Measurements from ENCODE around the gene ITPKA.
A peak's percentile ranks its signal among the peaks of the same experiment; 100 is the strongest.
"Not testable (repeated sequence)": the region's sequence is repeated elsewhere in the genome, so short reads cannot be mapped to it uniquely, and the experiment has no call there.

The ITPKA gene

GRCh38 chr15:41493205-41493901 lies at the start of gene ITPKA:
ITPKA (plus strand) TSS chr15:41493874; CDS start chr15:41493928, 54 bp downstream.
- peak; percentile 89 for DNase-seq

DNA sequence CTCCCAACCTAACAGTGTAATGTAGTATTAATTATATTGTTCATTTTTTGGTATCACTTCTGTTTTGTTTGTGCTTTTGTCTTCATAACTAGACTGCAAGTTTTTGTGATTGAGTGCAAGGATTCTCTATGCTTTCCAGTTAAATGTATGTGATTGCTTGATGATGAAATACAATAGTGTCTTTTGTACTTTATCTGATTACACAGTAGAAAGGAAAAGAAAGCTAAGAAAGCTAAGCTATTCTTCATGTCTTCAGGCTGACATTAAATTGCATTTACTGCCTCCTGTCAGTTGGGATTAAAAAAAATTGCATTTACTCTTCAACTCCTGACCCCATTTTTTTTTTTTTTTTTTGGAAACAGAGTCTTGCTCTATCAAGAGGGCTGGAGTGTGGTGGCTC lies 48.3 kb upstream of the ITPKA start:
- DNase-seq: no peak

DNA sequence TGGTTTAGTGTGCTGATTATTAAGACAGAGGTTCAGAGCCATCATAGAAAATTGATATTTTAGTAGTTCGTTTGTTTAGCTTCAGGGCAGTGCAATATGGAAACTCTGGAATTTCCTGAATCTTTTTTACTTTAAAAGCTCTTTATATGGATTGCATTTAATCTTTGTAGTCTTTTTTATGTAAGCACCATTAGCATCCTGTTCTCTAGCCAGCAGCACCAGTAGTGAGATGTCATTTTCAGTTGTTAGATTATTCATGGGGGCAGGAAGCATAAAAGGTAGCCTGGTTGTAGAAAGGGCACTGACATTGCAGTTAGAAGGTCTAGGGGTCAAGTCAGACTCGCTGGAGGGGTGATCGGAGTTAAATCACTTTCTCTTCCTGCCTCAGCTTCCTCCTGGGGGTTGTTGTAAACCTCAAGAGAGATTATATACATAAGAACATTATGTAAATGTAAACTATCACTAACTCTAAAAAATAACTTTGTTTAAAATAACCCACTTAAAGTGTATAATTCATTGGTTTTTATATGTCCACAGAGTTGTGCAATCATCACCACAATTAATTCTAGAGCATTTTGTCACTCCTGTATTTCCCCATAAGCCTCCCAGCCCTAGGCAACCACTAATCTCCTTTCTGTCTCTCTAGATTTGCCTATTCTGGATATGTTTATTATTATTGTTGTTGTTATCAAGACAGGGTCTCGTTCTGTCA lies 31.4 kb upstream of the ITPKA start:
- DNase-seq: no peak

DNA sequence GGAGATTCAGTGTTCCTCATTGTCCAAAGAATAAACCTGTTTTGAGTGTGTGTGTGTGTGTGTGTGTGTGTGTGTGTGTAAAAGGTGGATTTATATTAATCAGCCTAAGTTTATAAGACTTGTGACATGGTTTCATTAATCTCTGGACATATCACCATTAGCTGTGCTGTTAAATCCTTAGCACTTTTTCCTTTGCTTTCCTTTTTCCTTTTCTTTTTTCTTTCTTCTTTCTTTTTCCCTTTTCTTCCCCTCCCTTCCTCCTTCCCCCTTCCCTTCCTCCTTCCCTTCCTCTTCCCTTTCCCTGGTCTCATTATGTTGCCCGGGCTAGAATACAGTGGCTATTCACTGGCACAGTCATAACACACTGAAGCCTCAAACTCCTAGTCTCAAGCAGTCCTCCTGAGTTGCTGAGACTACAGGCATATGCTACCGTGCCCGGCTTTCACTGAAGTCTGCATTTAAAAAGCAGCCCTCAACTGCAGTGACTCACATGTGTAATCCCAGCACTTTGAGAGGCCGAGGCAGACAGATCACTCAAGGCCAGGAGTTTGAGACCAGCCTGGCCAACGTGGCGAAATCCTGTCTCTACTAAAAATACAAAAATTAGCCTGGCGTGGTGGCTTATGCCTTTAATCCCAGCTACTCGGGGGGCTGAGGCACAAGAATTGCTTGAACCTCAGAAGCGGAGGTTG lies 28.6 kb upstream of the ITPKA start:
- DNase-seq: peak; percentile 20

GRCh38 chr15:41465822-41466421 lies 27.8 kb upstream of the ITPKA start:
- DNase-seq: peak; percentile 71

- DNase-seq: no peak
Observed at GRCh38 chr15:41466711-41467110, 27.0 kb upstream of the ITPKA start.

- not testable (repeated sequence) for DNase-seq
Observed at GRCh38 chr15:41469644-41470043, 24.0 kb upstream of the ITPKA start.

- no peak for DNase-seq
Observed at GRCh38 chr15:41473418-41473817, 20.3 kb upstream of the ITPKA start.

DNA sequence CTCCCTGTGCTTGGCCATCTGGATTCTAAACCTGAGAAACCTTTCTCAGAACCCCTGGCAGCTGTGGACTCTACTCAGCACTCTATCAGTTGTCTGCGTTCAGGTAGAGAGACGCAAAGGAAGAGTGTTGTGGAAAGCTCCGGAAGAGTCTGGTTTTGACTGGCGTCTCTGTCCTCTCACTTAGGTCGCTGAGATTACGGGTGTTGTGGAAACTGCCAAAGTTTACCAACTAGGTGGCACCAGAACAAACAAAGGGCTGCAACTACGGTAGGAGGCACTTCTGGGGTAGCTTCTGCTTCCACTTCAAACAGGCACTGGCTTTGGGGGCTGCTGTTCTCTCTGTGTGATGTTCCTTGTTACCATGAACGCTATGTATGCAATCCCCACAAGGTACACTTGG lies 19.2 kb upstream of the ITPKA start:
- DNase-seq: peak; percentile 49

GRCh38 chr15:41474941-41475340 lies 18.7 kb upstream of the ITPKA start:
- peak; percentile 70 for DNase-seq

DNA sequence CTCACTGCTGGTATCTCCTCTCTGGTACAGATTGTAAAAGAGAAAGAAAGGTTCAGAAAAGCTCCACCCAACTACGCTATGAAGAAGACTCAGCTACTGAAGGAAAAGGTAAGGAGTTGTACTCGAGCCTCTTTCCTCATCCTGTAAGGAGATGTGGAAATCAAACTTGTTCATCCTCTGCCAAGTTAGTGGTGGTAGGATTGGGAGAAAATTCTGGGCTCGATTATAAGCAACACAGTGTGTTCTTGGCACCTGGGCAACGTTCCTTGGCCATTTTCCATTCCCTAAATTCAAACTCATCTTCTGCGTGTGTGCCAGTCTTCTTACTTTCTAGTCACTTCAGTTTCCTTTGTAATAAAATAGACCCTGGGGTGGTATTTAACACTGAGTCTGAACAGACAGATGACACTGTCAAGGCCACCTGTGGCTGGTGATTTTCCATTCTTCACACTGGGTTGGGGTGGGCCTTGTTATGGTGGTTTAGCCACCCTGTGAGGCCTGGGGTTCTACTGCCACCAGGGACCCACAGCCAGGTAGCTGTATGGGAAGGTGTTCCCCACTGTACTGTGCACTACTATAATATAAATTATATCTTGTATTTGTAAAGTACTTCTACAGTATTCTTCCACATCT lies 17.1 kb upstream of the ITPKA start:
- no peak for DNase-seq

- no peak for DNase-seq
Observed at GRCh38 chr15:41480396-41481140, 13.1 kb upstream of the ITPKA start.

GRCh38 chr15:41482110-41482877 lies 11.4 kb upstream of the ITPKA start:
- DNase-seq: no peak

DNA sequence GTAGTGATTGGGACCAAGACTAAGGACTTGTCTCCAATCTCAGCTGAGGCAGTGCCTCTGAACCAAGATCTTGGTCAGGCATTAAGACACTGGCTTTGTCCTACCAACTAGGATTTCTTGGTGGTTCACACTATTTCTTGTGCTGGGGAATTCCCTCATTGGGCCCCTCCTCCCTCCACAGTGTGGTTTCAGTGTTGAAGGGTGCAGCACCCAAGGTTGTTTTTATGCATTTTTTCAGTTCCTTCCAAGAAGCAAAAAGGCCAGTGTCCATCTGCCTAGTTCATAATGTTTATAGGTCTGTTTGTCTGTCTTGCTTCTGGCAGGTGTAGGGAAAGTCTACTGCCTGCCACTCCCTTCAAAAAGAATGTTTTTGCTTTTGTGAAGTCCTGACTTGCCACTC lies 10.6 kb upstream of the ITPKA start:
- no peak for DNase-seq

DNA sequence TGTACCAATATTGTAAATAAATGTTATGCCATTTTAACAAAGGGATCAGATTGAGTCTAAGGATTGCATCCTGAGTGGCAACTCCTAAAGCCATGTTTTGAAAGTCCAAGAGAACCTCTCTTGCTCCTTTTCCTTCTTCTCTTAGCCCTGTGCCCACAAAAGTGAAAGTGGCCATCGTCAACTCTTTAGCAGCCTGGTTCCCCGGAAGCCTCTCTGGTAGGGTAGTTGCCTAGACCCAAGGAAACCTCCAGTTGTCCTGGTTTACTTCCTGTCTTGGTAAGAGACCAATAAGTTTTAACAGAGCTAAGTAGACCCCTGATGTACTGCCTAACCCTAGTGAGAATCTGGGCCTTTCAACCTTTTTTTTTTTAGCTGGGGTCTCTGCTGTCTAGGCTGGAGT lies 10.2 kb upstream of the ITPKA start:
- no peak for DNase-seq

GRCh38 chr15:41484937-41485625 lies 8.6 kb upstream of the ITPKA start:
- DNase-seq: no peak

DNA sequence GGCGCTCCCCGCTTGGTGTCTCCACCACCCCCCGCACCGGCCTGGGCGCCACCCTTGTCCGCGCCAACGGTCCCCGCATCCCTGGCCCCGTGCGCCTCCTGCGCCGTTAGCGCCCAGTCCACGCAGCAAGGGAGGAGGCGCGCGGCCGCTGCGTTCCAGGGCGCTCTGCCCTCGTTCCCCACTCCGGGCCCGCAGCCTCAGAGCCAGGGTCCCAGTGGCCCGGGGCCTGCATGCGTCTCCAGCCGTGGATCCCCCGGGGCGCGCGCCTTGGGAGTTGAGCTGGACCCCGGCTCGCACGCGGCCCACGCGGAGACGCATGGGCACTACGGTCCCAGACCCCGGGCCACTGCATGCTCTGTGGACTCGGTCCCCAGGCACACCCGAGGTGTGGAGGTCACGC lies 7.4 kb upstream of the ITPKA start:
- no peak for DNase-seq

DNA sequence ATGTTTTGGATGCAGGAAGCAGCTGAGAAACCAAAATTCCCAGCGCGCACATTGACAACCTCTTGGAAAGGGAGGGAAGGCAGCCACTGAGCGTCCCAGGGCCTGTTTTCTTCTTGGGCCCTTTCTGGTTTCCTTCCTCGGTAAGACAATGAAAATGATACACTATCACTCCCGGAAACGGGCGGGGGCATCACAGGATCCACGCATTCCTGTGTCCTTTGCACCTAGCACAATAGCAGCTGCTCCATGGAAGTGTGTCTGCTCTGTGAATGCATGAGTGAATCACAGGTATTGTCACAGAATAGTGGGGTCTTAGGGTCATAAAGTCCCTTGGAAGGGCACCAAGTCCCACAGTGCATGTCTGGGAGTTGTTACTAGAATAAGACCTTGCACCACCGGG lies 6.3 kb upstream of the ITPKA start:
- DNase-seq: no peak

DNA sequence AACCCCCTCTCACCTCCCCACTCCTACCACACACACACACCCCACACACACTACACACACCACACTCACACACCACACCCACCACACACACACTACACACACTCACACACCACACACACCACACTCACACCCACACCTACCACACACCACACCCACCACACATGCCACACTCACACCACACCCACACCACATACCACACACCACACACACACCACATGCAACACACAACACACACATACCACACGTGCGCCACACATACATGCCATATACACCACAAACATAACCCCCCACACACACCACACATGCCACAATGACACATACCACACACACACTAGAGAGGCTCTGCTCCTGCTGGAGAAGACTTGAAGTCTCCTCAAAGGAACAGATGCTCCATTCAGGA lies 5.9 kb upstream of the ITPKA start:
- no peak for DNase-seq

DNA sequence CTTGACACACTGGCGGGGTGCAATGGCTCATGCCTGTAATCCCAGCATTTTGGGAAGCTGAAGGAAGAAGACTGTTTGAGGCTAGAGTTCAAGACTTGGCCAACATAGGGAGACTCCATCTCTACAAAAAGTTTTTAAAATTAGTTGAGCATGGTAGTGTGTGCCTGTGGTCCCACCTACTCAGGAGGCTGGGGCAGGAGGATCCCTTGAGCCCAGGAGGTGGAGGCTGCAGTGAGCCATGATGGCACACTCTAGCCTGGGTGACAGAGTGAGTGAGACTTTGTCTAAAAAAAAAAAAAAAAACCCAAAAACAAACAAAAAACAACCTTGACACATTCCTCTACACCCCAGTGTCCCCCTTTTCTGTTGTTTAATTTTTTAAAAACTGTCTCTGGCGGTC lies 4.0 kb upstream of the ITPKA start:
- no peak for DNase-seq

GRCh38 chr15:41490355-41490754 lies 3.3 kb upstream of the ITPKA start:
- peak; percentile 94 for DNase-seq
